ENCODE measurements around the gene MBNL2. TPM values are rescaled to one million over a fixed set of nuclear protein-coding genes. Genes with fewer than 3 reads are reported as not detected.

The MBNL2 gene
- total RNA-seq, 4 donors from 2014 or later: 92.8 to 132 (median 101) TPM

GRCh38 chr13:97342936-97343335 is 120.8 kb downstream of the MBNL2 start:
- no peak overlapping the region for H3K4me3 ChIP-seq
- H3K27me3 ChIP-seq: no peaks in the 10 kb centered on the region
- TF ChIP-seq CTCF (IDR thresholded peaks at IDR 0.05) (no peak), POLR2AphosphoS5 (IDR thresholded peaks at IDR 0.05) (no peak), POLR2A (IDR thresholded peaks at IDR 0.05; ENCODE audit: low read depth) (no peak), EP300 (IDR thresholded peaks at IDR 0.05) (no peak)
- no peak for DNase-seq (ENCODE audit: extremely low spot score)
- peaks cover 38 to 83% (median 69%) of the 10 kb centered on the region in 4 donors for H3K4me1 ChIP-seq
- intact Hi-C loops (cut with DNase I): no loop called here
- 90% methylated on average over 8 of the region's 8 CpGs for WGBS
- peak overlapping the region; percentile 7 to 86 (median 51) for H3K27ac ChIP-seq (replicated peaks in 1 of 4)
- H3K9me3 ChIP-seq: no peaks in the 10 kb centered on the region
- H3K36me3 ChIP-seq: peaks cover 9 to 38% (median 26%) of the 10 kb centered on the region in 4 donors

GRCh38 chr13:97344265-97345175 is 122.4 kb downstream of the MBNL2 start:
- WGBS: 23% methylated on average over 5 of the region's 5 CpGs
- Histone ChIP-seq H3K4me3 (no peak overlapping the region), H3K9me3 (no peaks in the 10 kb centered on the region), H3K36me3 (peaks cover 9 to 48% (median 38%) of the 10 kb centered on the region in 4 donors), H3K27me3 (no peaks in the 10 kb centered on the region), H3K27ac (replicated peaks in 1 of 4) (peak overlapping the region; percentile 18 to 86 (median 58)), H3K4me1 (peaks cover 30 to 67% (median 53%) of the 10 kb centered on the region in 4 donors)
- TF ChIP-seq POLR2A (IDR thresholded peaks at IDR 0.05; ENCODE audit: low read depth): no peak
- TF ChIP-seq CTCF (IDR thresholded peaks at IDR 0.05): peak; percentile 73 to 82 (median 78)
- peak in 1 of 2 donors; percentile 45 for TF ChIP-seq POLR2AphosphoS5 (IDR thresholded peaks at IDR 0.05)
- intact Hi-C loops (cut with DNase I): loop anchor here (2.0 kb wide), 1 partner anchor 236 kb away; no protein-coding TSS in a partner anchor
- DNase-seq (ENCODE audit: extremely low spot score): no peak

- peaks cover 21 to 51% (median 37%) of the 10 kb centered on the region in 4 donors for H3K4me1 ChIP-seq
- peaks cover 15 to 64% (median 48%) of the 10 kb centered on the region in 4 donors for H3K36me3 ChIP-seq
- 92% methylated on average over 2 of the region's 2 CpGs for WGBS
- DNase-seq (ENCODE audit: extremely low spot score): no peak
- peaks cover 0 to 6% (median 4%) of the 10 kb centered on the region in 4 donors for H3K9me3 ChIP-seq
- peak overlapping the region in 1 of 4 donors; percentile 84 for H3K27ac ChIP-seq (replicated peaks in 1 of 4)
- no peaks in the 10 kb centered on the region for H3K27me3 ChIP-seq
- no peak for TF ChIP-seq POLR2AphosphoS5 (IDR thresholded peaks at IDR 0.05)
- TF ChIP-seq POLR2A (IDR thresholded peaks at IDR 0.05; ENCODE audit: low read depth): no peak
- no peak for TF ChIP-seq EP300 (IDR thresholded peaks at IDR 0.05)
- TF ChIP-seq CTCF (IDR thresholded peaks at IDR 0.05): no peak
- intact Hi-C loops (cut with DNase I): no loop called here
- H3K4me3 ChIP-seq: no peak overlapping the region
These were observed 124.0 kb downstream of the MBNL2 start for GRCh38 chr13:97346097-97346496.

- TF ChIP-seq POLR2A (IDR thresholded peaks at IDR 0.05; ENCODE audit: low read depth) (no peak), EP300 (IDR thresholded peaks at IDR 0.05) (no peak), CTCF (IDR thresholded peaks at IDR 0.05) (no peak), POLR2AphosphoS5 (IDR thresholded peaks at IDR 0.05) (no peak)
- 90% methylated on average over 34 of the region's 39 CpGs for WGBS
- intact Hi-C loops (cut with DNase I): no loop called here
- no peak overlapping the region for H3K27ac ChIP-seq (replicated peaks in 1 of 4)
- H3K4me1 ChIP-seq: peaks cover 15 to 45% (median 31%) of the 10 kb centered on the region in 4 donors
- no peak for DNase-seq (ENCODE audit: extremely low spot score)
- H3K27me3 ChIP-seq: no peaks in the 10 kb centered on the region
- peaks cover 15 to 70% (median 48%) of the 10 kb centered on the region in 4 donors for H3K36me3 ChIP-seq
- peaks cover 0 to 7% (median 5%) of the 10 kb centered on the region in 4 donors for H3K9me3 ChIP-seq
- no peak overlapping the region for H3K4me3 ChIP-seq
These were observed 124.6 kb downstream of the MBNL2 start for GRCh38 chr13:97346561-97347254.
